Naive thymus-derived CD4-positive, alpha-beta T cell (primary cell): ENCODE results near the gene FAM13A. TPM values are rescaled to one million over a fixed set of nuclear protein-coding genes. Genes with fewer than 3 reads are reported as not detected.

Experiments
- polyA plus RNA-seq, 2 donors: library from polyadenylated mRNA; unstranded; fragments of 300-500 nt; fragmentation: Illumina TruSeq; gene quantifications; one replicate each; pipeline ENCODE4 v1.2.3, GENCODE V29; 2021
- total RNA-seq, 6 experiments: library from RNA in 5 of 6; stranded (reverse) in 5 of 6; gene quantifications; 1 replicate in 5 of 6; 2 replicates in 1 of 6; pipeline ENCODE4 v1.2.3 and lab custom pipeline; 2021 to 2026

The FAM13A gene
- total and polyA plus RNA-seq, 7 experiments from 2014 or later, result 4.5 to 60.4 (median 10.2) TPM

Other genes with a start within 250 kb of the FAM13A start
- gene TIGD2, start 54.3 kb upstream of the FAM13A start, total RNA-seq, result 1 to 10 TPM; 3.0 to 7.9 (median 5.2) TPM
- 1 to 10 TPM; 6.8 TPM for gene TIGD2, start 54.3 kb upstream of the FAM13A start, polyA plus RNA-seq